Sciatic nerve (tissue), 2 donors: Measurements from ENCODE around the gene TBX19. TPM values are rescaled to one million over a fixed set of nuclear protein-coding genes. Genes with fewer than 3 reads are reported as not detected.

Source experiments
- ATAC-seq: fragments of 200-7000 bp; cut with Tn5 transposase; one replicate; pipeline ENCODE4 v1.9.1; 2020; ENCODE audit warnings: mild to moderate bottlenecking, moderate library complexity
- DNase-seq: peaks from one replicate; pipeline ENCODE4 v3.0.0-alpha.2; 2020; ENCODE audit warnings: low spot score
- intact Hi-C: fragments of 100-400 bp; cut with DNase I; formaldehyde crosslinking; loops from one replicate; pipeline ENCODE4 v1.14.2; 2022
- total RNA-seq: library from RNA; stranded (reverse); fragmentation: NEBNext Ultra II Directional; extraction: Animal tissue kit (Norgen Biotek cat#: 25700); gene quantifications from one replicate; pipeline ENCODE4 v1.2.1, GENCODE V29; 2021
- donor health status: DM: no; HTN: no; CAD: no.
- donor health status: DM: no; HTN: no; CAD: no.

The TBX19 gene
- total RNA-seq, 1 donor from 2014 or later: 6.7 TPM

DNA sequence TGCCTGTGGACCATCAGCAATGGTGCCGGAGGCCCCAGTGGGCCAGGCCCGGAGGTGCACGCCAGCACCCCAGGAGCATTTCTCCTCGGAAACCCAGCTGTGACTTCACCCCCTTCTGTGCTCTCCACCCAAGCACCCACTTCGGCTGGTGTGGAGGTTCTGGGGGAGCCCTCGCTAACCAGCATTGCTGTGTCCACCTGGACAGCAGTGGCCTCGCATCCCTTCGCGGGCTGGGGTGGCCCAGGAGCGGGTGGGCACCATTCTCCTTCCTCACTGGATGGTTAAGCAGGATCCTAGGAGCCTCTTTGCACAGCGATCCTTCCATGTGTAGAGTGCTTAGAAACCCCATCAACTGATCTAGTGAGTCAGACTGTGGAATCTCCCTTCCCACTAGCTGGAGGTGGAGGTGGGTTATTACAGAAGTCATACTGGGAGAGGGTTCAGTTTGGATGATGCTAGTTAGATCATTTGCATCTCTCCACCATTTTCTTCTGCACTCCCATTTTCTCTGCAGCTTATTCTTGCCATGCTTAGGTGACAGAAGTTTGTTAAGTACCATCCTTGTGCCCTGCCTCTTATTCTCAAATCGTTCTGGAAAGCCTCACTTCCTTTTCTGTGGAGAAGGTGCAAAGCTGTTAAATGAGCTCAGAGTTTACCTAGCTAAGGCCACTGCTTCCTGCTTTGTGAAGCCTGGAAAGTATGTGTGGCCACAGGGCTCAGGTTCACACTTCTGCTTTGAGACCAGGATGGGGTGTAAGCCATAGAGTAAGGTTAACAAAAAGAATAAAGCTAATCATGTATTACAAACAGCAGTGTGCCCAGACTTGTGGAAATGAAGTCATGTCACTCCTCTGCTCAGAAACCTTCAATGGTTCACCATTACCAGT lies 32.3 kb downstream of the TBX19 start:
- DNase-seq (no peak), ATAC-seq (no peak)
- intact Hi-C loops: no loop called here

DNA sequence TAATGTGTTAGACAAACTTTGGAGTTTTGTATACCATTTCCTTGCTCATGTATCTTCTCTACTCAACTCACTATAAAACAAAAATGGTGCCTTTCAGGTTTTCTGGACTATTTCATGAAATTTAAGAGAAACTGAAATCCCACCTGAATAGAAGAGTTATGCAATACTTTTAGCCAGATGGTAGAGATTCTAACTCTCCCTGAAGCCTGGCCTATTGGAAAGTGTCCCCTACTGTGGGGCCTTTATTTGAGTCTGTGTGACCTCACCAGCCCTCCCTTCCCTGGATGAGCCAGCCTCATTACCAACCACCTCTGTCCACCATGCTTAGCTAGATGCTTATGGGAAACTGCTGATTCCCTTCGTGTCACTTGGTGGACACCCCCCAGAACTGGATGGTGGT lies 35.5 kb downstream of the TBX19 start:
- DNase-seq (no peak), ATAC-seq (no peak)
- intact Hi-C loops: no loop called here

DNA sequence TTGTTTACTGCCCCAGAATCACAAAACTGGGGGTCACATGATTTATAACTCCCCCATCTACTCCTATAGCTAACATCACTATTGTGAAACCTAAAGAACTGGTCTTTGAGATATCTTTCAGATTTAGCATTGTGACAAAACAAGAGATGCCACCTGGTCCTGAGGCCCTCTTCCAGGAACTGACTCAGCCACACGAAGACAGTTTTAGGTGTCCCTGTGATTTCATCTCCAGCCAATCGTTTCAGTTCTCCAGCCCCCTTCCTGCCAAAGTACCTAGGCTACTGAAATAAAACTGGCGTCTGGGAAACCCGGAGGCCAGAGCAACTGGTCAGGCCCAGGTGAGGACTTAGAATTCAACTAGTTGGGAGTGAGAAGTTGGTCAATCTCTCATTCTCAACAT lies 36.6 kb downstream of the TBX19 start:
- no peak for ATAC-seq
- DNase-seq: no peak
- intact Hi-C loops: no loop called here

DNA sequence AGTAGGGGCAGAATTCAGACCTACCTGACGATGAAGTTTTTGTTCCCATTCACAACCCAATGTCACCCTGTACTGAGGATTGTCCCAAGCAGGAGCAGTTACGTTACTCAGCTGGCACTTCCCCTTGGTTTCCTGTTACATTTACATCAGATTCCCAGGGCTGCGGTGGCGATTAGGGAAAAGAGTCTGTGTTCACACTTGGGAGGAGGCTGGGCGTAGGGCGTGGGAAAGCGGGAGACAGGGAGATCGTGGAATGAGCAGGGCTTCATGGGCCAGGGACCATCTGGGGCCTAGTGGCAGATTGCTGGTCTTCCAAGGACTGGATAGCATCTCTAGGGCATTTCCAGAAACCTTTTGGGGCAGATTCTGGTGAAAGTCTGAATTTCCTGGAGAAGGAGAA lies 39.0 kb downstream of the TBX19 start:
- ATAC-seq: no peak
- intact Hi-C loops: no loop called here
- no peak for DNase-seq

DNA sequence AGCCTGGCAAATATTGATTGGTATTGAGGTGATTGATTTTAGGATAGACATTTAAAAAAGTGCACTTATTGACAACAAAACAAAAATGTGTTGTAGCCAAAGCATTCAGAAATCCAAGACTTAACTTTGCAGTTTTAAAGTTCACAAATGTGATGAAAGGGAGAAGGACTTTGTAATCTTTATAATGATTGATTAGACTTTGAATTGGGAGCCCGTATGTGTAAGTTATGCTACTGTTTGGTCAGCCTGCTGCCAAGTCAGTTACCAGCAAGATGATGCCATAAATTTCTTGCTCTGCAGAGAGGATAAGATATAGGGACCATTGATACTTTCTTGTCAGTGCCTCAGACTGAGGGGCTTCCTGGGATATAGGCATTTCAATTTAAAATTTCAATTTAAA lies 39.5 kb downstream of the TBX19 start:
- intact Hi-C loops: no loop called here
- DNase-seq: no peak
- no peak for ATAC-seq

DNA sequence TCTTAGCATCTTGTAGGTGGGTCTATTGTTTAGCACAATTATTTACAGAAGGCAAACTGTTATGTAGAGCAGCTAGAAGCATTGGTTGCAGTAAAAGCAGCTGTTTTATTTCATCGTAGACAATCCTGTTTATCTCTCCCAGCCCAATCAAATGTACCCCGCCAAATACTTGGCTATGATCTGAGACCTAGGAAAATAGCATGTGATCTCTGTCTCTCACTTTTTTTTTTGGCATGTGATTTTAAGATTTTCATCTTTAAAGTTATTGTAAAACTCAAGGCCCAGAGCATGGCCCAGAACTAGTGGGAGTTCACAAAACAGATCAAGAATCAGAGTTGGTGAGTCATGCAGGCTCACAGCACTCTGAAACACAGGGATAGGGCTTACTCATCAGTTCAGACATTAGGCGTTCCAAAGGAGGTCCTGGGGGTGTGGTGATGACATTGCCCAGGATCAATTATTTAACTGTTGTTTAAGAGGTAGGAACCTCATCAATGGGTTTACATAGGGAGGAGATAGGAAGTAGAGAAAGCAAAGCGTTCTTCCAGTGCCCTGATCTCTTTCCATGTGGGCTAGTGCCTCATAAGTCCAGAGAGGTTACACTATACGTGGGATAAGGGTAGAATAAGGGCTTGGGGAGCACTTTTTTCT lies 40.2 kb downstream of the TBX19 start:
- DNase-seq (no peak), ATAC-seq (peak; percentile 89)
- intact Hi-C loops: no loop called here

DNA sequence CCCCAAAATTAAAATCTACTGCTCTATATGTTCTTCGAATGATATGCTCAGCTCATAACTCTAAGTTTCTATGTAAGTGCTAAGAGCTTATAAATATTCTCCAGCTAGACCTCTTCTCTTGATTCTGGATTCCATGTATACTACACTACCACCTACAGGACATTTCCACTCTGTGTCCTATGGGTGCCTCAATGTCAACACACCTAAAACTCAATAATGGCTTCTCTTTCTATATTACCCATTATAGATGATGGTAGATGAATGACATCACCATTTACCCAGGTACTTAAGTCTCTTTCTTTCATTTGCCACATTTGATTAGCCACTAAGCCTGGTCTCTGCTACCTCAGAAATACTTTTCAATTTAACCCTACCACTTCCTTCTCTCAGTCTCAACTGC lies 41.3 kb downstream of the TBX19 start:
- intact Hi-C loops: no loop called here
- peak; percentile 55 for ATAC-seq
- no peak for DNase-seq

DNA sequence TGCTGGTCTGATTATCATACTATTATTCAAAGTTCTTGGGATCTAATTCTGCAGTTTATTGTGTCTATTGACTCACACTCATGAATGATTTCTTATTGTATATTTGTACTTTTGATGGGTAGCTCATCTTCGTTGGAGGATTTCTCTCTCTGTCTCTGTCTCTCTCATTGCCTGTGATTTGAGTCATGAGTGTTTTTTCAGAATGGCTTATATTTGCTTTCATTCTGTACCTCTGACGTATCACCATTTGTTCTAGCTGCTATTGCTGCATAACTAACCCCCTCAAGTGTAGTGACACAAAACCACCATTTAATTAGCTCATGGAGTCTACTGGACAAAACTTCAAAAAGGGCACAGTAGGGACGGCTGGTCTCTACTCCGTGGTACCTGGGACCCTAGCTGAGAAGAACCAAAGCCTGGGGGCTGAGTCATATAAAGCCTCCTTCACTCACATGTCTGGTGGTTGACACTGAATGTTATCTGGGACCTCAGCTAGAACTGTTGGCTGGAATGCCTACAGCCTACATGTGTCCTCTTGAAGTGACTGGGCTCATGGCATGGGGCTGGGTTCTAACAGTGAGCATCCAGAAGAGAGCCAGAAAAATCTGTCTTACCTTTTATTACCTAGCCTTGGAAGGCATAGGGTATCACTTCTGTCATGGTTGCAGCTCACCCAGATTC lies 44.2 kb downstream of the TBX19 start:
- no peak for ATAC-seq
- no peak for DNase-seq
- intact Hi-C loops: no loop called here

DNA sequence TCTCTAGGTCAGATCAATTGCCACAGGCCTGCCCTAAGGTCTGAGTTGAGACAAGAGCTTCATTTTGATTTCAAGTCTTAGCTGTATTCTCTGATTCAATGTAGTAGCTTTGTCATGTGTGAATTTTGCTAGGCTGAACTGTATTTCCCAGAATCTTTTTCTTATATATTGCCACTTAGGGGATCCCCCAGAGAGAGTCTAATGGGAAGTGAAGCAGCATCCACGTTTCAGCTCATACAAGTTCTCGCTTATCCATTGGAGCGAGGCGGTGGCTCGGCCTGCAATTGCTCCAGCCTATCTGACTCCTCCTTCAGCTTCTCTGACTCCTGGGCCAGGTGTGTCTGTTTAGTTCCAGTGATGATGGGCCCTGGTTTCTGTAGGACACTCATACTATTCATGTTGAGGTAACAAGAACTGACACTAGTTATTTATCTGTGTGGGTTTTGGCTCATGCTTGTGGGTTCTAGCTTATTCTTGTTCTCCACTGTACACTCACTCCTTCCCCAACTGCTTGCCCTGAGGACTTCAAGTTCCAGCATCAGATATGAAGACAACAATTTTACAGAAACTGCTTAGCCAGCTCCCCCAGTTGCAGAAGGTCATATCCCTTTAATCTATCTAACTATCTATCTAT lies 48.2 kb downstream of the TBX19 start:
- intact Hi-C loops: no loop called here
- no peak for ATAC-seq
- DNase-seq: no peak

DNA sequence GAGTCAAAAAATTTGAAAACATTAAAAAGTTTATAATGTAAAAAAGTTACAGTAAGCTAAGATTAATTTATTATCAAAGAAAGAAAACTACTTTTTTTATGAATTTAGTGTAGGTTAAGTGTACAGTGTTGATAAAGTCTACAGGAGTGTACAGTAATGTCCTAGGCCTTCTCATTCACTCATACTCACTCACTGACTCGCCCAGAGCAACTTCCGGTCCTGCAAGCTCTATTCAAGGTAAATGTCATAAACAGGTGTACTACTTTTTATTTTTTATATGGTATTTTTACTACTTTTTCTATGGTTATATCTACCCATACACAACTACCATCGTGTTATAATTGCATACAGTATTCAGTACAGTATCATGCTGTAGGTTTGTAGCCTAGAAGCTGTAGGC lies 49.6 kb downstream of the TBX19 start:
- no peak for ATAC-seq
- intact Hi-C loops: no loop called here
- DNase-seq: no peak

DNA sequence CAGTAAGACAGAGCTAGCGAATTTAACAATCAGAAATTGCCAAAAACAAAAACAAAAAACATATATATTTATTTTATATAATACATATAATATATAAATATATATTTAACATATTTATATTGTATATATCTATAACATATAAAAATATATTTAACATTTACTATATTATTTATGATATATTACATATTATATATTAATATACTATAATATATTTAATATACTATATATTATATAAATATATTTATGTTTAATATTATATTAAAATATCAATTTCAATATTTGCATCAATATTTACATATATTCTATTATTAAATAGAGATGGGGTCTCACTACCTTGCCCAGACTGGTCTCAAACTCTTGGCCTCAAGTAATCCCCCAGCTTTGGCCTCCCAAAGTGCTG lies 50.9 kb downstream of the TBX19 start:
- ATAC-seq: no peak
- intact Hi-C loops: no loop called here
- DNase-seq: no peak

DNA sequence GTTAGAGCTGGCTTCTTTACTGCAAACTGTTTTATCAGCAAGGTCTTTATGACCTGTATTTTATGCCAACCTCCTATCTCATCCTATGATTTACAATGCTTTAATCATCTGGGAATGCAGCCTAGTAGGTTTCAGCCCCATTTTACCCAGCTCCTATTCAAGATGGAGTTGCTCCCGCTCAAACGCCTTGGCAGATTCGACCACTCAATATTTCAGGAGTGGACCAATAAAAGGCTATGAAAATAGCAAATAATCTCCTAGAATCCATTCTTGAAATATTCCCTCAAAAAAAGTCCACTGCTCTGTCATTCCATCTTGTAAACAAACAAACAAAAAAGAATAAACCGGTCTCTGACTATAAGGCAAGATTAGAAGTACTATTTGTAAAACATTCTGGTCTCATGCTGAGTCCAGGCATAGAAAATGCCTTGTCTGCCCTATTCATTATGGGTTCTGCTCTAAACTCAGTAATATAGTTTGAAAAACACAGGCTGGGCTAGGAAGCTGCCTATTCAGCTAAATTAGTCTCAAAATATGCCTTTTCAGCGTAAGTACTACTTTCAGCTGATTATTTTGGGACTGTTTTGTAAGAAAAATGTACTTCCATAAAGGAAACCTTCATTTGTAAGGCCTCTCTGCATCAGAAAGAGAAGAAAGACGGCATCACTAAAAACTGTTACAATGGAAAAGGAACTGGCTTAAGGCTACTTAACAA lies 53.0 kb downstream of the TBX19 start:
- no peak for DNase-seq
- intact Hi-C loops: no loop called here
- ATAC-seq: no peak

DNA sequence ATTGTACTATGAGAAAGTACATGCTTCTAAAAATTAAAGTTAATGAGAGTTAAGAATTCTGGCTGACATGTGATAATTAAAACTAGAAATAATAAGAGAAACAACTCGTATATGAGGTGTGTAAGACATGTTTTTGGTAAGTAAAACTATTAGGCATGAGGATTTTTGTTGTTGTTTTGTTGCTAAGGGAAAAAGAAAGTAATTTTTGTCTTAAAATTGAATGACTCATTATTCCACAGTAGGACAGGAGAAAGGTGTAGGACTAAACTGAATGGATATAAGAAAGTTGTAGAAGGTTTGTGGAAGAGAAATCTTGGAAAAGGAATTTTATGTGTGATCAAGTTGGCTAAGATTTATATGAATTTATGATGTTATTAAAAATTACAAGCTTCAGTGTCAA lies 54.8 kb downstream of the TBX19 start:
- ATAC-seq (no peak), DNase-seq (no peak)
- intact Hi-C loops: no loop called here

DNA sequence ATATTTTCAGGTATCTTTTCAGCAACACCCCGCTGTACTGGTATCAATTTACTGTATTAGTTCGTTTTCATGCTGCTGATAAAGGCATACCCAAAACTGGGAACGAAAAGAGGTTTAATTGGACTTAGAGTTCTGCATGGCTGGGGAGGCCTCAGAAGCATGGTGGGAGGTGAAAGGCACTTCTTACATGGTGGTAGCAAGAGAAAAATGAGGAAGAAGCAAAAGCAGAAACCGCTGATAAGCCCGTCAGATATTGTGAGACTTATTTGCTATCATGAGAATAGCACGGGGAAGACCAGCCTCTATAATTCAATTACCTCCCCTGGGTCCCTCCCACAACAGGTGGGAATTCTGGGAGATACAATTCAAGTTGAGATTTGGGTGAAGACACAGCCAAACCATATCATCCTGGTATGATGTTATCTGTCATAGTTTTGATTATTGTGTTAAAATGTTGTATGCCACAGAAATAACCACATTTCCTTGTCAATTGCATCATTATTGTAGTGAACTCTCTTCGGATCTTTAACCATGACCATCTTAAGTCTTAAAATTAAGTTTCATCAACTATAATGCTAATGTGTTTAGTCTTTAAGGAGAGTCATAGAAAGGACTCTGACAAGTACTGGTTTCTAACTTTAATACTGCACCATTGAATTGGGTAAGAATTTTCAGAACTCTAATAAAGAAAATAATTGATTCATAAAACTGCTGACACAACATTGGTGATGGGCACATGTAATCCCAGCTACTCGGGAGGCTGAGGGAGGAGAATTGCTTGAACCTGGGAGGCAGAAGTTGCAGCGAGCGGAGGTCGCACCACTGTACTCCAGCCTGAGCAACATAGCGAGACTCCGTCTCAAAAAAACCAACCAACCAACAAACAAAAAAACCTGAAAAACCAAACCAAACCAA lies 58.2 kb downstream of the TBX19 start:
- ATAC-seq: no peak
- intact Hi-C loops: no loop called here
- DNase-seq: no peak

DNA sequence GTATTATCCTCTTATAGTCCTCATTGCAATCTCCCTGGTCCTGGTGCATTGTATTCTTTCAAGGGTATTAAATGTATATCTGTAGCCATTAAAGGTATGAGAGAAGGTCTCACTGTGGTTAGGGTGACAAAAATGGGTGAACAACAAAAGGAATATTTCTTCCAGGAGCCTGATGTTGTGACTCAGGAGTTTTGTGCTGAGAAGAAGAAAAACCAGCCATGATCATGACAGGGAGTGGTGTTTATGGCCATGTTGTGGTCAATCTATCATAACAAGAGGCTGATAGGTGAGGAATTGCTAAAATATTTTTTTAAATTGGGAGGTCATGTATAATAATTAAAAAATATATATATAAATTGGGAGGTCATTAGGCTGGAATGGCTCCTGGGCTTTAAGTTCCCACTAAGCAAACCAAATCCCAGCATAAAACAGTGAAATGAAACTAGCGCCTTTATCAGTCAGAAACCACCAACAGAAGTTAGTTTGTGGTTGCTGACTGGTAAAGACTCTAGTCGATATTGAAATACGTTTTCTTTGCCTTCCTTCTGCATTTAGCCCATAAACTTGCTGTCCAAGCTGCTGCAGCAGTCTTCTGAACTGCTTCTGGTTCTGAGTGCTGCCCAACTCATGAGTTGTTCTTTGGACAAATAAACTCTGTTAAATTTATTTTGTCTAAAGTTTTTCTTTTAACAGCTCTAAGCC lies 60.3 kb downstream of the TBX19 start:
- intact Hi-C loops: no loop called here
- ATAC-seq (no peak), DNase-seq (no peak)

DNA sequence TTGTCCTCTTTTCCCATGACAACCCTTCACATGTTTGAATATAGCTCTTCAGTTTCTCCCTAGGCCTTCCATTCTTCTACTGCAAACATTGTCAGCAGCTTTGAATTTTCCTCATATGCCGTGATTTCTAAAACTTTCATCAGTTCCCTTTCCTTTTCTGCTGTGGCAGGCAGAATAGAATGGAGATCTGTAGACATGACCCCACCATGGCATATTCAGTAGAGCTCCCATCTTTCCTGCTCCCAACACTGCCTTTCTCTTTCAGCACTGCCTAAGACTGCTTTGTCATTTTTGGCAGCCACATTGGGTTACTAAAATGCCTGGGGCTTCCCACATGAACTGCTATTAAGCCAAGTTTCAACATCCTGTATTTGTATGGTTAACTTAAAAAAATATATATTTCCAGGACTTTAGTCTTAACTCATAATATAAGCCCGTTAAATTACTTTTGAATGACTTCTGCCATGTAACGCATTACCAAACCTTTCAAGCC lies 60.9 kb downstream of the TBX19 start:
- DNase-seq: no peak
- ATAC-seq: peak; percentile 37
- intact Hi-C loops: no loop called here

DNA sequence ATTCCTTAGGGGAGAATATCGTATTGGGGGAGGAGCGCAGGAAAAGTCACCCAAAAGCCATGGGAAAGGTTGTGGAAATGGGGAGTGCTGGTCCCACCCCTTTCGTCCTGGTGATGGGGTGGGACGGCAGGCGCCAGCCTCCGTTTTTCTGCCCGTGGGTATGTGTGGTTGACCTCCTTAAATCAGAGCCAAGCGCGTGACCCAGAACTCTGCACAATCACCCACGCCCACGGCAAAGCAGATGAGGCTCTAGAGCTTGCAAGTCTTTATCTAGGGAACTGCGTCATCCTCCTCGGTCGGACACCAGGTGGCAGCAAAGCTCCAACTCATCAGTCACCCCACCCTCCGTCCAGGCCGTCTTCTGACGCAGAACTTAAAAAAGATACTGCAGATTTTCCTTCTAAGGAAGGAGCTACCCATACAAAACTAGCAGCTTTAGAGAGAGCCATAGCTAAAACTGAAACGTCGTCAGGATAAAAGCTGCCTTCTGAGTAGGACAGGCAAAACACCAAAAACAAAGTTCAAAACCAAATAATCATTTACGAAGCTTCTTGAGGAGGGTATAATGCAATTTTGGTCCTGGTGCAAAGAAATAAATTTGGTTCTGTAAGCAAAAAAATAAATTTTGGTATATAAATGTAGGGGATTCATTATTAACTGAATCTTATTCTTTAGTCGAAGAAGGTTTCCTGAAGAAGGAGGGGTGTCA lies 62.0 kb downstream of the TBX19 start:
- peak; percentile 92 for DNase-seq
- intact Hi-C loops: no loop called here
- ATAC-seq: peak; percentile 99
